CD4-positive, CD25-positive, alpha-beta regulatory T cell (primary cell): ENCODE results near the gene ATP5ME. TPM values are rescaled to one million over a fixed set of nuclear protein-coding genes. Genes with fewer than 3 reads are reported as not detected.
A peak's percentile ranks its signal among the peaks of the same experiment; 100 is the strongest.

ENCODE experiments used
- ATAC-seq, 2 donors: fragments of 150-1000 bp; cut with Tn5 transposase; one replicate each; pipeline ENCODE4 v1.10.0; 2021; ENCODE audit warnings: low read depth in 2 of 2, moderate number of reproducible peaks in 2 of 2, moderate library complexity in 1 of 2
- DNase-seq, 3 donors: peaks; one replicate each; pipeline versions ENCODE4 v3.0.0 to v3.0.0-alpha.2; 2012 to 2022; ENCODE audit warnings: mixed read lengths in 1 of 3
- H3K27ac ChIP-seq: one replicate; pipeline ENCODE4 v1.7.0; 2013; ENCODE audit warnings: mild to moderate bottlenecking, low read length; ENCODE audit not compliant: insufficient read depth, poor library complexity, severe bottlenecking
- H3K27me3 ChIP-seq: one replicate; pipeline ENCODE4 v1.7.0; 2013; ENCODE audit warnings: low read length; ENCODE audit not compliant: control insufficient read depth, insufficient read depth
- H3K36me3 ChIP-seq: one replicate; pipeline ENCODE4 v1.7.0; 2013; ENCODE audit warnings: mild to moderate bottlenecking, low read length, moderate library complexity; ENCODE audit not compliant: control insufficient read depth, insufficient read depth
- H3K4me1 ChIP-seq: 2 replicates; pipeline ENCODE4 v1.7.0; 2013; ENCODE audit warnings: mild to moderate bottlenecking, low read length; ENCODE audit not compliant: insufficient read depth, control insufficient read depth, poor library complexity, severe bottlenecking
- H3K4me3 ChIP-seq: one replicate; pipeline ENCODE4 v1.7.0; 2013; ENCODE audit warnings: low read depth, mild to moderate bottlenecking, low read length, moderate library complexity
- H3K9me3 ChIP-seq, 2 experiments: 1 replicate in 1 of 2; 2 replicates in 1 of 2; pipeline ENCODE4 v1.7.0; 2013; ENCODE audit warnings: low read length in 2 of 2, mild to moderate bottlenecking in 1 of 2, moderate library complexity in 1 of 2; ENCODE audit not compliant: control insufficient read depth in 2 of 2
- H3K27ac Mint-ChIP-seq, 3 donors: one replicate each; pipeline ENCODE4 v1.8.0; 2020 to 2022; ENCODE audit warnings: mild to moderate bottlenecking in 3 of 3, mixed read lengths in 3 of 3, moderate library complexity in 2 of 3
- H3K27me3 Mint-ChIP-seq: one replicate; pipeline ENCODE4 v1.8.0; 2022; ENCODE audit warnings: mild to moderate bottlenecking, mixed read lengths
- H3K36me3 Mint-ChIP-seq: one replicate; pipeline ENCODE4 v1.8.0; 2020; ENCODE audit warnings: mixed read lengths
- H3K4me1 Mint-ChIP-seq, 4 donors: one replicate each; pipeline ENCODE4 v1.8.0; 2020 to 2022; ENCODE audit warnings: mixed read lengths in 4 of 4, mild to moderate bottlenecking in 1 of 4
- H3K4me3 Mint-ChIP-seq, 4 donors: one replicate each; pipeline ENCODE4 v1.8.0; 2020 to 2022; ENCODE audit warnings: mild to moderate bottlenecking in 4 of 4, mixed read lengths in 4 of 4, moderate library complexity in 3 of 4
- H3K9me3 Mint-ChIP-seq, 7 donors: one replicate each; pipeline ENCODE4 v1.8.0; 2020 to 2022; ENCODE audit warnings: mixed read lengths in 7 of 7, mild to moderate bottlenecking in 3 of 7, moderate library complexity in 2 of 7
- polyA plus RNA-seq, 4 donors: library from polyadenylated mRNA; unstranded; fragments of 300-500 nt; fragmentation: Illumina TruSeq; gene quantifications; one replicate each; pipeline ENCODE4 v1.2.3, GENCODE V29; 2021
- total RNA-seq: library from RNA; stranded (reverse); gene quantifications from one replicate; pipeline ENCODE4 v1.2.3, GENCODE V29; 2022

The ATP5ME gene
- total and polyA plus RNA-seq, 5 donors from 2014 or later, result 123 to 442 (median 402) TPM

- Histone ChIP-seq H3K9me3 (no peaks in the 10 kb centered on the region), H3K27me3 (no peaks in the 10 kb centered on the region), H3K36me3 (no peaks in the 10 kb centered on the region), H3K27ac (peak overlapping the region; percentile 41), H3K4me1 (peaks cover 16% of the 10 kb centered on the region), H3K4me3 (no peak overlapping the region)
- H3K27me3 Mint-ChIP-seq, result peaks cover 6% of the 10 kb centered on the region
- peak overlapping the region in 2 of 3 donors; percentile 17 to 43 for H3K27ac Mint-ChIP-seq
- H3K4me3 Mint-ChIP-seq, result peak overlapping the region; percentile 64 to 88 (median 68)
- H3K4me1 Mint-ChIP-seq, result peaks cover 0 to 18% (median 1%) of the 10 kb centered on the region in 4 donors
- no peaks in the 10 kb centered on the region for H3K9me3 Mint-ChIP-seq
- no peaks in the 10 kb centered on the region for H3K36me3 Mint-ChIP-seq
- DNase-seq, result no peak
- ATAC-seq, result no peak
Observed at GRCh38 chr4:680551-680927, 6.5 kb upstream of the ATP5ME start.

- peak overlapping the region in 1 of 3 donors; percentile 17 for H3K27ac Mint-ChIP-seq
Observed at GRCh38 chr4:680091-680490, 6.0 kb upstream of the ATP5ME start.

DNA sequence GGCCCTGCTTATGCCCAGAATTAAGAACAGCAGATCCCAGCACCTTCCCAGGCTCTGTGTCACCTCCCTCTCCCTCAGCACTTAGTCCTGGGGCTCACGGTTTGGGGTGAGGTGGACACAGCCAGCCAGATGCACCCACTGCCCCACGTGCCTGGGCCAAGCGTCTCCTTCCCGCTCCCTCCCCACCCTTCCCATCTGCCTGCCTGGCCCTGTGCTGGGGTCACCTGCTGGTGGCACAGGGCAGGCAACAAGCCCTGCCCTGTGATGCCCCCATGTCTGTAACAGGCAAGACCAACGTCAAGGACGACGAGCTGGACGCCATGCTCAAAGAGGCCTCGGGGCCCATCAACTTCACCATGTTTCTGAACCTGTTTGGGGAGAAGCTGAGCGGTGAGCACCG lies 5.6 kb upstream of the ATP5ME start:
- H3K27ac Mint-ChIP-seq, result no peak overlapping the region
- H3K27me3 ChIP-seq, result no peaks in the 10 kb centered on the region
- H3K27ac ChIP-seq, result no peak overlapping the region
- H3K4me3 Mint-ChIP-seq, result peak overlapping the region in 1 of 4 donors; percentile 43
- peaks cover 6% of the 10 kb centered on the region for H3K27me3 Mint-ChIP-seq
- peaks cover 25% of the 10 kb centered on the region for H3K4me1 ChIP-seq
- H3K36me3 Mint-ChIP-seq, result no peaks in the 10 kb centered on the region
- no peak for ATAC-seq
- H3K4me1 Mint-ChIP-seq, result peaks cover 0 to 16% (median 0%) of the 10 kb centered on the region in 4 donors
- H3K9me3 ChIP-seq, result no peaks in the 10 kb centered on the region
- no peak for DNase-seq
- H3K36me3 ChIP-seq, result no peaks in the 10 kb centered on the region
- H3K4me3 ChIP-seq, result no peak overlapping the region
- H3K9me3 Mint-ChIP-seq, result no peaks in the 10 kb centered on the region

More at GRCh38 chr4:680091-680490, 6.0 kb upstream of the ATP5ME start:
- H3K4me3 ChIP-seq, result no peak overlapping the region
- Mint-ChIP-seq H3K27me3 (peaks cover 6% of the 10 kb centered on the region), H3K36me3 (no peaks in the 10 kb centered on the region), H3K4me3 (peak overlapping the region; percentile 52 to 88 (median 68)), H3K4me1 (peaks cover 0 to 17% (median under 1%) of the 10 kb centered on the region in 4 donors), H3K9me3 (no peaks in the 10 kb centered on the region)
- no peak overlapping the region for H3K27ac ChIP-seq
- DNase-seq (no peak), ATAC-seq (no peak)
- no peaks in the 10 kb centered on the region for H3K9me3 ChIP-seq
- peaks cover 21% of the 10 kb centered on the region for H3K4me1 ChIP-seq
- H3K36me3 ChIP-seq, result no peaks in the 10 kb centered on the region
- H3K27me3 ChIP-seq, result no peaks in the 10 kb centered on the region

DNA sequence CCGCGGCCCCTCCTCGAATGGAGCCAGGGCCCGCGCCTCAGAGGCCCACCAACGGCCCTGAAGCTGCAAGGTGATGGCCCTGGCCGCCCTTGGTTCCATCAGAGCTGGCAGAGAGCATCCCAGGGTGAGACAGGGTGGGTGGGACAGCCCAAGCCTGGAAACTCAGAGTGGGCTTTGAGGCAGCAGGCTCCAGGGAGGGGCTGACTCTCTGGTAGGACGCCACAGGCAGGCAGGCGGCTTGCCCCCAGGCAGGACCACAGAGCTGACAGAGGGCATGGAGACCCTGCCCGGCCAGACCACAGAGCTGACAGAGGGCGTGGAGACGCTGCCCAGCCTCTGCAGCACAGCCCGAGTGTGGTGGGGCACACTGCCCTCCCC lies 5.0 kb upstream of the ATP5ME start:
- H3K27me3 Mint-ChIP-seq, result peaks cover 6% of the 10 kb centered on the region
- H3K27ac Mint-ChIP-seq, result no peak overlapping the region
- Histone ChIP-seq H3K4me1 (peaks cover 26% of the 10 kb centered on the region), H3K27ac (no peak overlapping the region), H3K27me3 (no peaks in the 10 kb centered on the region), H3K9me3 (no peaks in the 10 kb centered on the region), H3K36me3 (no peaks in the 10 kb centered on the region), H3K4me3 (no peak overlapping the region)
- H3K4me1 Mint-ChIP-seq, result peaks cover 0 to 19% (median 0%) of the 10 kb centered on the region in 4 donors
- DNase-seq (no peak), ATAC-seq (no peak)
- no peak overlapping the region for H3K4me3 Mint-ChIP-seq
- H3K36me3 Mint-ChIP-seq, result no peaks in the 10 kb centered on the region
- H3K9me3 Mint-ChIP-seq, result no peaks in the 10 kb centered on the region

DNA sequence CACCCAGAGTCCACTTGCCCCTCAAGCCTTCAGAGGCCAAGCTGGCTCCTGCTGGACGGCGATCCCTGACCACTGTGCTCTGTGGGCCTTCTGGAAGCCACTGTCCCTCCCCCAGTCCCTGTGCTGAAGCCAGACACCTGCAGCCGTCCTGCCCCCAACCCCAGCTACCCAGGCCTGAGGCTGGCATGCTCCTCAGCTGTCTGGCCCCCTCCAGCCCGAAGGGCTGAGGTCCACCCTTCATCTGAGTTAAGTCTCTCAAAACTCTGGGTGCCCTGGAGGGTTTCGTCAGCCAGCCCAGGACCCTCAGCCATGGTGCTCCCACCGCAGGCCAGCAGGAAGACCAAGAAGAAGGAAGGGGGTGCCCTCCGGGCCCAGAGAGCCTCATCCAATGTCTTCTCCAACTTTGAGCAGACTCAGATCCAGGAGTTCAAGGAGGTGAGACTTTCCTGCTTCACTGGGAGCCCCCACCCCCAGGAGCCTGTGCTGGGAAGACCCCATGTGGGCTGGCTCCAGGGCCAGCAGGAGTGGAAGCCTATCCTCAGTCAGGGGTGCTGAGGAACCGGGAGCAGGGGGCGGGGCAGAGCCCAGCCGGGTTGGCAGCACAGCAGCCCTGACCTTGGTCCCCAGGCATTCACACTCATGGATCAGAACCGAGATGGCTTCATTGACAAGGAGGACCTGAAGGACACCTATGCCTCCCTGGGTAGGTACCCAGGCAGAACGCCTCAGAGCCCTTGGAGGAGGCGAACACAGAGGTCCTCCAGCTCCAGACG lies 4.4 kb upstream of the ATP5ME start:
- no peaks in the 10 kb centered on the region for H3K9me3 Mint-ChIP-seq

DNA sequence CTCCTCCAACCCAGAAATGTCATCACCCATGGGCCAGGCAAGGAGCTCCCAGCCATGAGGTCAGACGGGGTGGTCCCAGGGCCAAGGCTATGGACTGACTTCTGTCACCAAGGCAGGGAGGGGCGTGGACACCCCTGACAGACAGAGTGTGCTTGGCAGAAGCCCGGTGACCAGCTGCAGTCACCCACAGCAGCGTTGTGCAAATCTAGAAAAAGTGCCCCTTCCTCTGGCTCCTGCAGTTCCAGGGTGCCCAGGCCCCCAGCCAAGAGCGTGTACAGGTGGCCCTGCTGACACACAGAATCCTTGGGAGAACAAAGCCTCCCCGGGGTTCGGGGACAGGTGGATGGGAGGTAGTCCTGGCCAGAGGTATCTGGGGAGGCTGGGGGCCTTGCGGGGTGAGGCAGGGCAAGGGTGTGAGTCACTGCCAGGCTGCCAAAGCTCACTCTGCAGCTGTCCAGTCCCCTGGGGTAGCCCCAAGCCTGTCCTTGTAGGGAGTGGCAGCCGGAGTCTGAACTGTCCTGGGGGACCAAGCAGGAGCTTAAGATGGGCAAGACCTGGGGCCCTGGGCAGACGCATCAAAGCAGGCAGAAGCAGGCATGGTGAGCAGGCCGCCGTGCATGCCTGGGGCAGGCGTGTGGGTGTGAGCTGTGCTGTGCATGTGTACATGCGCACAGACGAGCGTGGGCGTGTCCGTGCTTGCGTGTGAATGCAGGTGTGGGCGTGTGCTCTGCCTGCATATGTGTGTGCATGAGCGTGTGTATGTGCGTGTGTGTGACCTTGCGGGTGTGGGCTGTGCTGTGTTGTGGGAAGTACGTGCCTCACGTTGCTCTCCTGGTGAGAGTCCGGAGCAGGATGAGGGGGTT lies 3.6 kb upstream of the ATP5ME start:
- peaks cover 6% of the 10 kb centered on the region for H3K27me3 Mint-ChIP-seq
- no peak for DNase-seq

More for the DNA sequence above, 4.4 kb upstream of the ATP5ME start:
- H3K36me3 Mint-ChIP-seq, result no peaks in the 10 kb centered on the region
- peaks cover 0 to 21% (median 0%) of the 10 kb centered on the region in 4 donors for H3K4me1 Mint-ChIP-seq
- H3K36me3 ChIP-seq, result no peaks in the 10 kb centered on the region
- H3K4me1 ChIP-seq, result peaks cover 29% of the 10 kb centered on the region
- H3K4me3 ChIP-seq, result no peak overlapping the region
- H3K27ac Mint-ChIP-seq, result no peak overlapping the region
- ATAC-seq, result no peak
- no peak for DNase-seq
- no peaks in the 10 kb centered on the region for H3K9me3 ChIP-seq
- no peak overlapping the region for H3K27ac ChIP-seq
- no peaks in the 10 kb centered on the region for H3K27me3 ChIP-seq
- peak overlapping the region in 2 of 4 donors; percentile 50 to 61 for H3K4me3 Mint-ChIP-seq
- peaks cover 6% of the 10 kb centered on the region for H3K27me3 Mint-ChIP-seq

DNA sequence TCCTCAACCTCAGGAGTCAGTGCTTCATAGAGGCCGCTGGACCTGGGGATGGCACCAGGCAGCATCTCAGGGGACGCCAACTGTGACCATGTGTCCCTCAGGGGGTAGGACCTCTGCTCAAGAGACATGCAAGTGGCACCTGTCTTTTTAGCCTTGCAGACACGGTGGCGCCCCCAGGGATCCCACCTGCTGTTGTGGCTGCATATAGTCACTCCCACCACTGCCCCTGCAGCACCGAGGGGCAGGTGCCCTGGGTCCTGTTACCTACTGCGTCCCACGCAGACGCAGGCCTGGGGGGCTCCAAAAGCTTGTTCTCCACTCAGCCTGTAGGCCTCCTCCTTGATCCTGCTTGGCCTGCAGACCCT lies 2.8 kb upstream of the ATP5ME start:
- Mint-ChIP-seq H3K4me1 (peaks cover 0 to 25% (median 0%) of the 10 kb centered on the region in 4 donors), H3K4me3 (peak overlapping the region in 3 of 4 donors; percentile 32 to 91 (median 88)), H3K36me3 (peaks cover 4% of the 10 kb centered on the region), H3K9me3 (no peaks in the 10 kb centered on the region), H3K27me3 (peaks cover 6% of the 10 kb centered on the region), H3K27ac (peak overlapping the region in 2 of 3 donors; percentile 32 to 55)
- H3K27me3 ChIP-seq, result no peaks in the 10 kb centered on the region
- H3K27ac ChIP-seq, result no peak overlapping the region
- ATAC-seq, result no peak
- no peak overlapping the region for H3K4me3 ChIP-seq
- no peaks in the 10 kb centered on the region for H3K9me3 ChIP-seq
- no peak for DNase-seq
- peaks cover 10% of the 10 kb centered on the region for H3K36me3 ChIP-seq
- peaks cover 33% of the 10 kb centered on the region for H3K4me1 ChIP-seq

More for the DNA sequence above, 3.6 kb upstream of the ATP5ME start:
- peak overlapping the region in 2 of 4 donors; percentile 13 to 50 for H3K4me3 Mint-ChIP-seq
- no peak for ATAC-seq
- no peak overlapping the region for H3K27ac ChIP-seq
- H3K4me1 Mint-ChIP-seq, result peaks cover 0 to 27% (median 0%) of the 10 kb centered on the region in 4 donors
- peaks cover 2% of the 10 kb centered on the region for H3K36me3 ChIP-seq
- no peak overlapping the region for H3K4me3 ChIP-seq
- H3K9me3 Mint-ChIP-seq, result no peaks in the 10 kb centered on the region
- no peaks in the 10 kb centered on the region for H3K36me3 Mint-ChIP-seq
- no peaks in the 10 kb centered on the region for H3K27me3 ChIP-seq
- H3K9me3 ChIP-seq, result no peaks in the 10 kb centered on the region
- H3K4me1 ChIP-seq, result peaks cover 33% of the 10 kb centered on the region
- peak overlapping the region in 1 of 3 donors; percentile 71 for H3K27ac Mint-ChIP-seq
